ENCODE measurements around the gene AP3B1. TPM values are rescaled to one million over a fixed set of nuclear protein-coding genes. Genes with fewer than 3 reads are reported as not detected.
A peak's percentile ranks its signal among the peaks of the same experiment; 100 is the strongest.

Gene AP3B1
- total RNA-seq, 1 experiment from 2014 or later: 56.9 TPM

GRCh38 chr5:78317515-78317914 is 23.0 kb upstream of the AP3B1 start:
- Histone ChIP-seq H3K27me3 (replicated peaks) (no peaks in the 10 kb centered on the region), H3K27ac (no peak overlapping the region), H3K9me3 (replicated peaks) (no peaks in the 10 kb centered on the region; the same call in 1 of the 2 replicates), H3K36me3 (no peaks in the 10 kb centered on the region), H3K4me1 (replicated peaks) (no peaks in the 10 kb centered on the region), H3K4me3 (no peak overlapping the region)
- no peak for DNase-seq (ENCODE audit: low read depth in 1 of 2, low spot score in 2 of 2)

GRCh38 chr5:78308703-78309102 is 14.2 kb upstream of the AP3B1 start:
- H3K4me1 ChIP-seq (replicated peaks): no peaks in the 10 kb centered on the region
- H3K9me3 ChIP-seq (replicated peaks): no peaks in the 10 kb centered on the region
- H3K27me3 ChIP-seq (replicated peaks): no peaks in the 10 kb centered on the region
- no peak overlapping the region for H3K27ac ChIP-seq
- DNase-seq (ENCODE audit: low read depth in 1 of 2, low spot score in 2 of 2): no peak
- no peak overlapping the region for H3K4me3 ChIP-seq
- no peaks in the 10 kb centered on the region for H3K36me3 ChIP-seq

DNA sequence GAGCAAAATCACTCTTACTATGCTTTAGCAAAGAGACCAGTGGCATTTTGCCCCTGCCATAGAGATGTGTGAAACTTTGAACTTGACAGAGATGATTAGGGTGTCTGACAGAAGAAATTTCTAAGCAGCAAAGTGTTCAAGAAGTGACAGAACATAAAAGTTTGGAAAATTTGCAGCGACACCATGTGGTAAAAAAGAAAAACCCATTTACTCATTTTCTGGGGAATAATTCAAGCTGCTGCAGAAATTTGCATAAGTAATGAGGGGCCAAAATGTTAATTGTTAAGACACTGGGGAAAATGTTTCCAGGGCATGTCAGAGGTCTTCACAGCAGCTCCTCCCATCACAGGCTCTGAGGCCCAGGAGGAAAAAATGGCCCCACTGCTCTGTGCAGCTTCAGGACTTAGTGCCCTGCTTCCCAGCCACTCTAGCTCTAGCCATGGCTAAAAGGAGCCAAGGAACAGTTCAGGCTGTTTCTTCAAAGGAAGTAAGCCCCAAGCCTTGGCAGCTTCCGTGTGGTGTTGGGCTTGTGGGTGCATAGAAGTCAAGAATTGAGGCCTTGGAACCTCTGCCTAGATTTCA is 6.1 kb upstream of the AP3B1 start:
- no peaks in the 10 kb centered on the region for H3K9me3 ChIP-seq (replicated peaks)
- no peaks in the 10 kb centered on the region for H3K27me3 ChIP-seq (replicated peaks)
- no peak overlapping the region for H3K27ac ChIP-seq
- no peak for DNase-seq (ENCODE audit: low read depth in 1 of 2, low spot score in 2 of 2)
- H3K36me3 ChIP-seq: no peaks in the 10 kb centered on the region
- H3K4me1 ChIP-seq (replicated peaks): peaks cover 3% of the 10 kb centered on the region; the same call in 1 of the 2 replicates
- H3K4me3 ChIP-seq: no peak overlapping the region

DNA sequence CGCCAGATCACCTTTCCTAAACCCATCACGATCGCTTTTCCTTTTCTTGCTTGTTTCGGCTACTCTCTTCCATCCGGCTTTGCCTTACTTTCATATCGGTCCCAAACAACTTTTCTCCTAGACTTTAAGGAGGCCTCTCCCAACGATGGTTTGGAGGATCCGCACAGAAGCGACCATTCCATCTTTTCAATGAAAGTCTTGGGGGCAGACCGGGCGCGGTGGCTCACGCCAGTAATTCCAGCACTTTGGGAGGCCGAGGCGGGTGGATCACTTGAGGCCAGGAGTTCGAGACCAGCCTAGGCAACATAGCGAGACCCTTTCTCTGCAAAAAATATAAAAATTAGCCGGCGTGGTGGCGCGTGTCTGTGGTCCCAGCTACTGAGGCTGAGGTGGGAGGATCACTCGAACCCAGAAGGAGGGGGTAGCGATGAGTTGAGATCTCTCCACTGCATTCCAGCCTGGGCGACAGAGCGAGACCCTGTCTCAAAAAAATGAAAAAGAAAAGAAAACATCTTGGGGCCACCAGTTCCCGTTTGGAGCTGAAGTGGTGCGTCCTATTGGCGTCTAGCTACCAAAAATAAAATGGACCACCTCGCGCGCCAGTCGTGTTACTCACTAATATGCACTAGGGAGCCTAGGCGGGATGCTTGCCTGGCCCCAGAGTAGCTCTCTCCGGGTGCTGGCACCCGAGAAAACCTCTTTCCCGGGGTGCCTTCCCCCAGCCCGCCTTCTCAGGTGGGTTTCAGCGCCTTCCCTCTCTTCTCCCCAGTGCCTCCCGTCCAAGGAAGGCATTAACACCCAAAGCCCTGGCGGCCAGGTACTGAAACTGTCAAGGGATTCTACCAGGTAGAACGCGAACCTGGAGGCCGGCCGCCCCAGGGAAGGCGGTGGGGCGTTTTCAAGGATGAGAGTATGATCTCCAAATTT is 800 bp upstream of the AP3B1 start:
- Histone ChIP-seq H3K4me1 (replicated peaks) (peaks cover 6% of the 10 kb centered on the region; the same call in 1 of the 2 replicates), H3K27ac (peak overlapping the region; percentile 51), H3K9me3 (replicated peaks) (no peaks in the 10 kb centered on the region), H3K27me3 (replicated peaks) (no peaks in the 10 kb centered on the region), H3K4me3 (peak overlapping the region; percentile 76), H3K36me3 (peaks cover 5% of the 10 kb centered on the region)
- peak; percentile 19 to 46 for DNase-seq (ENCODE audit: low read depth in 1 of 2, low spot score in 2 of 2)

- Histone ChIP-seq H3K27me3 (replicated peaks) (no peaks in the 10 kb centered on the region), H3K27ac (peak overlapping the region; percentile 86), H3K4me3 (peak overlapping the region; percentile 76), H3K36me3 (peaks cover 5% of the 10 kb centered on the region), H3K4me1 (replicated peaks) (peaks cover 6% of the 10 kb centered on the region; the same call in 1 of the 2 replicates), H3K9me3 (replicated peaks) (no peaks in the 10 kb centered on the region)
- DNase-seq (ENCODE audit: low read depth in 1 of 2, low spot score in 2 of 2): no peak
Measured at GRCh38 chr5:78293851-78294247, 649 bp downstream of the AP3B1 start.

DNA sequence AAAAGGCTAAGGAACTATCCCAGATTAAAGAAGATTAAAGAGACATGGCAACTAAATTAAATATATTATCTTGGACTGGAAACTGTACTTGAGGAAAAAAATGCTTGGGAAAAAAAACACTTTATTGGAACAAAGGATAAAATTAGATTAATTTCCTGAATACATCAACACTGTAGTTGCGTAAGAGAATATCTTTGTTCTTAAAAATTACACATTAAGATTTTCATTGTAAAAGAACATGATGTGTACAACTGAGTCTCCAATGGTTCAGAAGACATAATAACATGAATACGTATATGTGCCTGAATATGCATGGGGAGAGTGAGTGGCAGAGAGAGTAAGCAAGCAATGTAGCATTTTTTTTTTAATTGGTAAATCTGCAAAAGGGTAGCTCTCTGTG is 2.8 kb downstream of the AP3B1 start:
- DNase-seq (ENCODE audit: low read depth in 1 of 2, low spot score in 2 of 2): no peak
- H3K36me3 ChIP-seq: peaks cover 5% of the 10 kb centered on the region
- H3K4me1 ChIP-seq (replicated peaks): peaks cover 21% of the 10 kb centered on the region
- H3K27ac ChIP-seq: no peak overlapping the region
- no peaks in the 10 kb centered on the region for H3K27me3 ChIP-seq (replicated peaks)
- no peaks in the 10 kb centered on the region for H3K9me3 ChIP-seq (replicated peaks)
- H3K4me3 ChIP-seq: no peak overlapping the region

GRCh38 chr5:78289911-78290310 is 4.6 kb downstream of the AP3B1 start:
- H3K27ac ChIP-seq: no peak overlapping the region
- H3K27me3 ChIP-seq (replicated peaks): no peaks in the 10 kb centered on the region
- no peak overlapping the region for H3K4me3 ChIP-seq
- H3K9me3 ChIP-seq (replicated peaks): no peaks in the 10 kb centered on the region
- peaks cover 5% of the 10 kb centered on the region for H3K36me3 ChIP-seq
- DNase-seq (ENCODE audit: low read depth in 1 of 2, low spot score in 2 of 2): no peak
- peaks cover 15% of the 10 kb centered on the region for H3K4me1 ChIP-seq (replicated peaks)

DNA sequence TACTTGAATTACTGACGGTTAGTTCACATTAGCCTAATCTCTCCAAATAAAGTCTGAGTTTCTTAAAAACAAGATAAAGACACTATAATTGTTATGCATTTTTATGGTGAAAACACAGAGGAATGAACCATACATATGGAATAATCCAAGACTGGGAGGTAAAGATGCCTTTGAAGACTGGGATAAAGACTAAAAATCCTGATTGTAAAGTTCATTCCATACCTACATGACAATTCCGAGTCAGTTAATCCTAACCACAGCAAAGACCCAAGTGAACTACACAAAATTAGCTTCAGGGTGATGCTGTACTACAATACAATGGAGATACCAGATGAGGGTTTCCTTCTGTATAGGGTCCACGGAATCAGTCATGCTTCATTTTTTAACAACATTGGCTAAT is 6.3 kb downstream of the AP3B1 start:
- Histone ChIP-seq H3K36me3 (no peaks in the 10 kb centered on the region; the same call in none of the 2 replicates), H3K4me1 (replicated peaks) (peaks cover 15% of the 10 kb centered on the region), H3K9me3 (replicated peaks) (no peaks in the 10 kb centered on the region), H3K27me3 (replicated peaks) (no peaks in the 10 kb centered on the region), H3K27ac (peak overlapping the region; percentile 74), H3K4me3 (no peak overlapping the region)
- peak in 1 of 2 experiments; percentile 61 for DNase-seq (ENCODE audit: low read depth in 1 of 2, low spot score in 2 of 2)

DNA sequence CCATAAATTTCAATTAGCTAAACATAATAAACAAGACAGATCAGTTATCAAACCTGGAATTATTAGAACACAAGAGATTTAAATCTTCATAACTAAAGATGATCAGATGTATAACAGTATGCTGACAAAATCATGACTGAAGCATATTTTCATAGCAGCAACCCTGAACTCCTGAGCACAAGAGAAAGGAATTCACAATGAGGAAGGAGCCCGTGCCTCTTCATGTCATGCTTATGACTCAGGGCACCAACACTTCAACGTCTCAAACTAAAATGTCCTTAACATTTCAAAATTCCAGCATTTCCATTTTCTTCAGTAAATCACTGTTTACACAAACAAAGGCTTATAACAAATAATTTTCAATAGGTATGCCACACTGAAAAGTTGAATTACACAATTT is 6.7 kb downstream of the AP3B1 start:
- Histone ChIP-seq H3K4me1 (replicated peaks) (peaks cover 15% of the 10 kb centered on the region), H3K4me3 (no peak overlapping the region), H3K36me3 (no peaks in the 10 kb centered on the region; the same call in none of the 2 replicates), H3K27me3 (replicated peaks) (no peaks in the 10 kb centered on the region), H3K27ac (peak overlapping the region; percentile 74), H3K9me3 (replicated peaks) (no peaks in the 10 kb centered on the region)
- DNase-seq (ENCODE audit: low read depth in 1 of 2, low spot score in 2 of 2): peak; percentile 64 to 66

DNA sequence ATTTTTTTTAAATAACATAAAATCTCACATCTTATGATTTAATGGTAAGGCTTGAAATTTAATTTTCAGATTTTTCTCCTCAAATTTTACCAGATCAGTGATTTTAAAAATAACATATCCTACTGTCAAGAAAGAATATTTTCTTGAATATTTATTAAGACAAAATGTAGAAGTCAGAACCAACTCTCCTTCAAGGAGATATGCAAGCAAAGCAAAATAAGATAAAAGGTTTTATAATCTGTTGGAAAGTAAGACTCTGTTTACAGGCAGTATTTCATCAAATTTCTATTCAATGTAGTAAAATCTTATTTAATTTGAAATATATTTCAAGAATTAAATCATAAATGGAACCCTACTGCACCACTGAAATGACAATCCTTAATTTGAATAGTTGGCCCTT is 7.3 kb downstream of the AP3B1 start:
- no peaks in the 10 kb centered on the region for H3K9me3 ChIP-seq (replicated peaks)
- H3K36me3 ChIP-seq: no peaks in the 10 kb centered on the region; the same call in none of the 2 replicates
- H3K27me3 ChIP-seq (replicated peaks): no peaks in the 10 kb centered on the region
- no peak overlapping the region for H3K4me3 ChIP-seq
- peaks cover 15% of the 10 kb centered on the region for H3K4me1 ChIP-seq (replicated peaks)
- H3K27ac ChIP-seq: peak overlapping the region; percentile 74; the same call in 1 of the 2 replicates
- DNase-seq (ENCODE audit: low read depth in 1 of 2, low spot score in 2 of 2): no peak

DNA sequence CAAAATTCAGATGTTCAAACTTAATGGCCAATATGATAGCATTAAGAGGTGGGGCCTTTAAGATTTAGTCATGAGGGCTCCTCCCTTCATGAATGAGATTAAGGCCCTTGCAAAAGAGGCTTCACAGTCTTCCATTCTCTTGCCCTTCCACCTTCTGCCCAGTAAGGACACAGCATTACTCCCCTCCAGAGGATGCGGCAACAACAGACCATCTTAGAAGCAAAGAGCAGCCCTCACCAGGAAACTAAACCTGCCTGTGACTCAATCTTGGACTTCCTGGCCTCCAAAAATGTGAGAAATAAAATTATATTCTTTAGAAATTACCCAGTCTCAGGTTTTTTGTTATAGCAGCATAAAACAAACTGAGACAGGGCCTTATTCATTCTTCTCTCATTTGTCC is 8.2 kb downstream of the AP3B1 start:
- no peaks in the 10 kb centered on the region for H3K9me3 ChIP-seq (replicated peaks)
- H3K4me3 ChIP-seq: no peak overlapping the region
- no peaks in the 10 kb centered on the region for H3K27me3 ChIP-seq (replicated peaks)
- H3K4me1 ChIP-seq (replicated peaks): peaks cover 15% of the 10 kb centered on the region
- DNase-seq (ENCODE audit: low read depth in 1 of 2, low spot score in 2 of 2): no peak
- H3K36me3 ChIP-seq: no peaks in the 10 kb centered on the region; the same call in 1 of the 2 replicates
- no peak overlapping the region for H3K27ac ChIP-seq

- DNase-seq (ENCODE audit: low read depth in 1 of 2, low spot score in 2 of 2): no peak
- H3K27ac ChIP-seq: no peak overlapping the region
- no peaks in the 10 kb centered on the region for H3K27me3 ChIP-seq (replicated peaks)
- no peaks in the 10 kb centered on the region for H3K9me3 ChIP-seq (replicated peaks)
- H3K36me3 ChIP-seq: no peaks in the 10 kb centered on the region; the same call in 1 of the 2 replicates
- H3K4me3 ChIP-seq: no peak overlapping the region
- peaks cover 15% of the 10 kb centered on the region for H3K4me1 ChIP-seq (replicated peaks)
Measured at GRCh38 chr5:78283802-78284201, 10.7 kb downstream of the AP3B1 start.

- H3K4me1 ChIP-seq (replicated peaks): peaks cover 10% of the 10 kb centered on the region
- no peak overlapping the region for H3K27ac ChIP-seq
- H3K4me3 ChIP-seq: no peak overlapping the region
- H3K27me3 ChIP-seq (replicated peaks): no peaks in the 10 kb centered on the region
- DNase-seq (ENCODE audit: low read depth in 1 of 2, low spot score in 2 of 2): no peak
- no peaks in the 10 kb centered on the region; the same call in 1 of the 2 replicates for H3K36me3 ChIP-seq
- no peaks in the 10 kb centered on the region for H3K9me3 ChIP-seq (replicated peaks)
Measured at GRCh38 chr5:78283105-78283504, 11.4 kb downstream of the AP3B1 start.

- no peaks in the 10 kb centered on the region for H3K9me3 ChIP-seq (replicated peaks)
- no peaks in the 10 kb centered on the region; the same call in 1 of the 2 replicates for H3K36me3 ChIP-seq
- no peak overlapping the region for H3K27ac ChIP-seq
- DNase-seq (ENCODE audit: low read depth in 1 of 2, low spot score in 2 of 2): no peak
- H3K4me3 ChIP-seq: no peak overlapping the region
- H3K27me3 ChIP-seq (replicated peaks): no peaks in the 10 kb centered on the region
- peaks cover 3% of the 10 kb centered on the region; the same call in 1 of the 2 replicates for H3K4me1 ChIP-seq (replicated peaks)
Measured at GRCh38 chr5:78280261-78280660, 14.2 kb downstream of the AP3B1 start.

Data from SJSA1 (cell line).